GM21528 (cell line): ENCODE results near the gene MROH7.

ENCODE experiments used
- ATAC-seq: cut with Tn5 transposase; IDR thresholded peaks from one replicate; pipeline ENCODE4 v1.9.1; 2021; ENCODE audit warnings: mild to moderate bottlenecking, moderate library complexity; ENCODE audit not compliant: unreplicated experiment, low FRiP score

The MROH7 gene

GRCh38 chr1:54649130-54649898 lies 7.7 kb downstream of the MROH7 start:
- ATAC-seq, result no peak

GRCh38 chr1:54649921-54650320 lies 8.3 kb downstream of the MROH7 start:
- ATAC-seq, result no peak

- ATAC-seq, result no peak
Measured at GRCh38 chr1:54650417-54650816, 8.8 kb downstream of the MROH7 start.

- ATAC-seq, result no peak
Measured at GRCh38 chr1:54651608-54652007, 10.0 kb downstream of the MROH7 start.

- no peak for ATAC-seq
Measured at GRCh38 chr1:54652168-54652567, 10.6 kb downstream of the MROH7 start.

GRCh38 chr1:54653036-54653435 lies 11.4 kb downstream of the MROH7 start:
- no peak for ATAC-seq

- no peak for ATAC-seq
Measured at GRCh38 chr1:54658164-54658913, 16.8 kb downstream of the MROH7 start.

GRCh38 chr1:54663725-54664124 lies 22.1 kb downstream of the MROH7 start:
- no peak for ATAC-seq

GRCh38 chr1:54664364-54664763 lies 22.8 kb downstream of the MROH7 start:
- no peak for ATAC-seq

GRCh38 chr1:54665852-54666251 lies 24.3 kb downstream of the MROH7 start:
- no peak for ATAC-seq

- ATAC-seq, result no peak
Measured at GRCh38 chr1:54666333-54666732, 24.7 kb downstream of the MROH7 start.

GRCh38 chr1:54667797-54668196 lies 26.2 kb downstream of the MROH7 start:
- ATAC-seq, result no peak

GRCh38 chr1:54668567-54668966 lies 27.0 kb downstream of the MROH7 start:
- ATAC-seq, result no peak

- no peak for ATAC-seq
Measured at GRCh38 chr1:54671985-54672608, 30.5 kb downstream of the MROH7 start.

- ATAC-seq, result no peak
Measured at GRCh38 chr1:54678776-54679643, 37.4 kb downstream of the MROH7 start.

- no peak for ATAC-seq
Measured at GRCh38 chr1:54679706-54680105, 38.1 kb downstream of the MROH7 start.

- no peak for ATAC-seq
Measured at GRCh38 chr1:54680387-54680786, 38.8 kb downstream of the MROH7 start.

GRCh38 chr1:54681358-54681757 lies 39.8 kb downstream of the MROH7 start:
- no peak for ATAC-seq

GRCh38 chr1:54683453-54683852 lies 41.9 kb downstream of the MROH7 start:
- no peak for ATAC-seq

- ATAC-seq, result no peak
Measured at GRCh38 chr1:54685335-54685905, 43.8 kb downstream of the MROH7 start.
